GM12892 (cell line): ENCODE results near the gene MED14.

Experiments
- POLR2A ChIP-seq: IDR thresholded peaks from 2 replicates; pipeline ENCODE4 v1.6.1; 2011; ENCODE audit warnings: low read depth, low read length, control low read depth
- POLR2AphosphoS5 ChIP-seq: IDR thresholded peaks from 2 replicates; pipeline ENCODE4 v1.6.1; 2011; ENCODE audit warnings: low read depth, low read length, control low read depth
- TAF1 ChIP-seq: IDR thresholded peaks from 2 replicates; pipeline ENCODE4 v1.6.1; 2011; ENCODE audit warnings: low read depth, mild to moderate bottlenecking, control low read depth, low read length, borderline replicate concordance

DNA sequence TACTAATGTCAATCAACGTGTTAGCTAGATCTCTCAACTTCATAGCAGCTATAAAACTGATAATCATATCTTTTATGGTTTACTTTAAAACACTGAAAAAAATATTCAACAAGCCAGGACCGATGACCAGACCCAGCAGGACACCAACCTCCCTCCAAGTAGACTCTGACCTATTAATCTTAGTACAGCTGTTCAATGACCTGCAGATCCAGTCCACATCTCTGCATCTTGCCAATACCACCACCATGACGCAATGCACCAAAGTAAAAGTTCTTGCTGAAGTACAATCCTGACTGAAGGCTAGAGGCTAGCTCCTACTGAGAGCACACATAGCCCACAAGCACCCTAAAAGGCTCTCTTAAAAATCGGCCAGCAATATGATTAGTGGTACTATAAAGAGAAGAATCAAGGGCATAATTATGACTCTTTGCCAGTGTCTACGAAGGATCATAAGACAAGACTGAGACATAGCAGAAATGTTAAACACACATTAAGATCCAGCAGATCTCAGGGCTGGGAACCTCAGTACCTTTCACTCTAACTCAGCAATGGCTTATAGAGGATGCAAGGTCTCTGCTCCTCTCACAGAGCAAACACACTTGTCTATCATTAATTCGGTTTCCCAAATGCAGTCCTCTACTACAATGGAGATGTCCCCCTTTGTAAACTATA is 7.6 kb downstream of the MED14 start:
- TF ChIP-seq POLR2A = no peak
- no peak for TF ChIP-seq TAF1
- no peak for TF ChIP-seq POLR2AphosphoS5
